HepG2 (cell line): Measurements from ENCODE around the gene AKR1C2. TPM values are rescaled to one million over a fixed set of nuclear protein-coding genes. Genes with fewer than 3 reads are reported as not detected.
A peak's percentile ranks its signal among the peaks of the same experiment; 100 is the strongest.

Source experiments
- ADNP ChIP-seq: sonication (generic); formaldehyde crosslinking; IDR thresholded peaks from 2 replicates; pipeline ENCODE4 v1.4.0; 2020; ENCODE audit warnings: missing genetic modification reagents
- FOXA3 ChIP-seq: IDR thresholded peaks from 2 replicates; pipeline ENCODE4 v1.6.1; 2016; ENCODE audit warnings: missing genetic modification reagents, missing compliant biosample characterization
- FOXJ3 ChIP-seq: sonication (generic); formaldehyde crosslinking; IDR thresholded peaks from 2 replicates; pipeline ENCODE4 v1.4.0; 2020; ENCODE audit warnings: missing genetic modification reagents, mild to moderate bottlenecking, borderline replicate concordance
- FOXP1 ChIP-seq, 2 experiments: fragments of 450-650 bp in 1 of 2; IDR thresholded peaks; 2 replicates each; pipeline ENCODE4 v1.6.1; 2017 to 2018; ENCODE audit warnings: antibody characterized with exemption in 1 of 2
- HDAC2 ChIP-seq: sonication (generic); formaldehyde crosslinking; IDR thresholded peaks from 2 replicates; pipeline ENCODE4 v1.4.0; 2020; ENCODE audit warnings: missing genetic modification reagents
- HNF4G ChIP-seq, 2 experiments: sonication (generic) in 1 of 2; formaldehyde crosslinking in 1 of 2; IDR thresholded peaks; 2 replicates each; pipeline versions ENCODE4 v1.4.0 to v1.6.1; 2011 to 2020; ENCODE audit warnings: borderline replicate concordance in 2 of 2, low read depth in 2 of 2, mild to moderate bottlenecking in 2 of 2, low read length in 1 of 2, missing genetic modification reagents in 1 of 2, moderate library complexity in 1 of 2
- IKZF1 ChIP-seq: fragments of 450-650 bp; IDR thresholded peaks from 2 replicates; pipeline ENCODE4 v1.7.1; 2016
- MTF1 ChIP-seq: sonication (generic); formaldehyde crosslinking; IDR thresholded peaks from 2 replicates; pipeline ENCODE4 v1.5.0; 2020; ENCODE audit warnings: missing genetic modification reagents
- MXI1 ChIP-seq: IDR thresholded peaks from 3 replicates; pipeline ENCODE4 v1.6.1; 2012; ENCODE audit warnings: low read depth, low read length, inconsistent platforms, borderline replicate concordance
- NR1H2 ChIP-seq: sonication (generic); formaldehyde crosslinking; IDR thresholded peaks from 2 replicates; pipeline ENCODE4 v1.8.1; 2022; ENCODE audit warnings: low read depth, missing genetic modification reagents, borderline replicate concordance
- RELA ChIP-seq: sonication (generic); formaldehyde crosslinking; IDR thresholded peaks from 2 replicates; pipeline ENCODE4 v1.4.0; 2020; ENCODE audit warnings: missing genetic modification reagents
- SMAD3 ChIP-seq: sonication (generic); formaldehyde crosslinking; IDR thresholded peaks from 2 replicates; pipeline ENCODE4 v1.4.0; 2020; ENCODE audit warnings: missing genetic modification reagents
- TRIM24 ChIP-seq: sonication (generic); formaldehyde crosslinking; IDR thresholded peaks from 2 replicates; pipeline ENCODE4 v1.8.0; 2022; ENCODE audit warnings: mild to moderate bottlenecking, missing genetic modification reagents
- YEATS4 ChIP-seq: sonication (generic); formaldehyde crosslinking; IDR thresholded peaks from 2 replicates; pipeline ENCODE4 v1.4.0; 2020; ENCODE audit warnings: missing genetic modification reagents, borderline replicate concordance
- ZBTB42 ChIP-seq: sonication (generic); formaldehyde crosslinking; IDR thresholded peaks from 2 replicates; pipeline ENCODE4 v1.5.0; 2020; ENCODE audit warnings: mild to moderate bottlenecking, missing genetic modification reagents
- ZNF224 ChIP-seq: sonication (generic); formaldehyde crosslinking; IDR thresholded peaks from 2 replicates; pipeline ENCODE4 v1.5.0; 2020; ENCODE audit warnings: mild to moderate bottlenecking, missing genetic modification reagents
- ZNF451 ChIP-seq: sonication (generic); formaldehyde crosslinking; IDR thresholded peaks from 2 replicates; pipeline ENCODE4 v1.5.0; 2020; ENCODE audit warnings: mild to moderate bottlenecking, missing genetic modification reagents
- ZNF484 ChIP-seq: sonication (generic); formaldehyde crosslinking; IDR thresholded peaks from 2 replicates; pipeline ENCODE4 v1.5.1; 2020; ENCODE audit warnings: mild to moderate bottlenecking, low read depth, missing genetic modification reagents, borderline replicate concordance
- ZNF501 ChIP-seq: sonication (generic); formaldehyde crosslinking; IDR thresholded peaks from 2 replicates; pipeline ENCODE4 v1.5.1; 2020; ENCODE audit warnings: mild to moderate bottlenecking, moderate library complexity, missing genetic modification reagents
- ZNF782 ChIP-seq: sonication (generic); formaldehyde crosslinking; IDR thresholded peaks from 2 replicates; pipeline ENCODE4 v1.4.0; 2020; ENCODE audit warnings: missing genetic modification reagents, mild to moderate bottlenecking, borderline replicate concordance
- ZNF891 ChIP-seq: sonication (generic); formaldehyde crosslinking; IDR thresholded peaks from 2 replicates; pipeline ENCODE4 v1.5.0; 2020; ENCODE audit warnings: mild to moderate bottlenecking, missing genetic modification reagents
- ZSCAN22 ChIP-seq: sonication (generic); formaldehyde crosslinking; IDR thresholded peaks from 2 replicates; pipeline ENCODE4 v1.4.0; 2020; ENCODE audit warnings: mild to moderate bottlenecking, missing genetic modification reagents
- polyA plus RNA-seq, 8 experiments: library from polyadenylated mRNA; depleted of rRNA in 3 of 8; stranded (reverse) in 7 of 8; unstranded in 1 of 8; fragments of >200 nt; fragmentation: Illumina TruSeq in 4 of 8; extraction: Trizol in 4 of 8; gene quantifications; 2 replicates each; pipeline versions ENCODE4 v1.2.1 to v1.2.3, GENCODE V29; 2011 to 2016; ENCODE audit warnings: low read depth in 4 of 8, missing spikeins in 1 of 8, mixed read lengths in 1 of 8; ENCODE audit not compliant: insufficient read depth in 1 of 8
- total RNA-seq, 5 experiments: library from RNA; depleted of rRNA; stranded (reverse); fragments of >200 nt; fragmentation: Illumina TruSeq; extraction: Trizol; gene quantifications; 2 replicates each; pipeline ENCODE4 v1.2.3, GENCODE V29; 2016; ENCODE audit warnings: low read depth in 1 of 5
- TF ChIP-seq, protein P1 (sequence below): sonication (generic); formaldehyde crosslinking; IDR thresholded peaks from 2 replicates; pipeline ENCODE4 v1.5.0; 2020; ENCODE audit warnings: mild to moderate bottlenecking, missing genetic modification reagents, borderline replicate concordance

The AKR1C2 gene
- total and polyA plus RNA-seq, 2 of the 13 experiments (the other 11 are each of a cell fraction or from before 2014, with no cell fraction given) = 140 to 900 TPM

DNA sequence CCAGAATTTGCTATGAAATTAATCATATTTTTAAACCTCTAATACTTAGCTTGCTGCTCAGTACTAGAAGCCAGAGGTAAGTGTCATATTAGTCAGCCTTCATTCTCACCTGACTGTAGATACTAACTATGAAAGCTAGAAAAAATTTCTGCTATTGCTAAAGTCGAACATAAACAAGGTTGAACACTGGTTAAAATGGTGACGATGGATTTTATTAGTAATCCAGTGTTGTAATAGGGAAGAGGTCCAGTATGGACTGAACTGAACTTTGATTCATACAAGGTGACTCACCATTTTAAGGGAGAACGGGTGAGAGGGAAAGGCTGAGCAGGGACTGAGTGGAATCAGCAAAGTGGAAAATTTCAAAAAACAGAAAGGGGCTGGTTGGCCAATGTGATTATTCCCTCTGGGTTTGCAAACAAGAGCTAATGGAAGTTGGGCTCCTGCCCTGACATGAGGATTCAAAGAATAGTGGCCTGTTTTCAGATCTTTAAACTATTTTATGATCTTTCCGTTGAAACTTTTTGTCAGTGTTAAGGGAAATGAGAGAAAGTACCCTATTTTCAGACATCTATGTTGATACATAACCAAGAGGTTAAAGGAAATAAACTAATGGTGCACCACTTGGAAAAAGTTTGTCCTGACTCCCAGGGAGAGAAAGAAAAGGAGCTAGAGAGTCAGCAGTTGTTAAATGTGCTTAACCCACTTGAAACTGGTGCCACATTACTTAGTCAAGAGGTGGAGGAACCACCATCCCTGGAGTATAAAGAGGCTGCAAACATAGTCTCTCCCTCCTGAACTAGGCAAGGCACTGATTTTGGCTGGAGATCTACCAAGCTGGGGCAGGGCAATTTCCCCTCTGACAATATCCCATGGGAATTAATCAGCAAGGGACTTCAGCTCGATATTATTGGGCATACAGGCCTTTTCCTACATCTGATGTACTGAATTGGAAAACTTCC, 55.7 kb downstream of the AKR1C2 start (continued):
- TF ChIP-seq ADNP (CRISPR knock-in tag) = no peak
- TF ChIP-seq SMAD3 (CRISPR knock-in tag) = no peak; the same call in 1 of the 2 replicates
- no peak for TF ChIP-seq NR1H2 (CRISPR knock-in tag)
- 0 out of 2 replicates have a peak, but pooled peaks have one; percentile 40 for TF ChIP-seq RELA (CRISPR knock-in tag)
- no peak for TF ChIP-seq ZNF891
- no peak for TF ChIP-seq ZNF484 (CRISPR knock-in tag)
- peak; percentile 93 for TF ChIP-seq FOXA3 (CRISPR knock-in tag)
- peak; percentile 70; the same call in 1 of the 2 replicates for TF ChIP-seq HNF4G (IDR thresholded peaks at IDR 0.05; ENCODE audit: borderline replicate concordance, low read depth, low read length)
- TF ChIP-seq HNF4G (CRISPR knock-in tag; IDR thresholded peaks at IDR 0.05; ENCODE audit: borderline replicate concordance, low read depth) = peak; percentile 27; the same call in 1 of the 2 replicates
- TF ChIP-seq ZNF501 (CRISPR knock-in tag) = no peak
- TF ChIP-seq YEATS4 (CRISPR knock-in tag) = peak; percentile 42; the same call in 1 of the 2 replicates
- no peak for TF ChIP-seq ZNF451
- TF ChIP-seq ZNF224 (CRISPR knock-in tag) = no peak
- no peak for TF ChIP-seq MTF1 (CRISPR knock-in tag)
- peak; percentile 73 for TF ChIP-seq HDAC2 (CRISPR knock-in tag)
- TF ChIP-seq, protein P1, sequence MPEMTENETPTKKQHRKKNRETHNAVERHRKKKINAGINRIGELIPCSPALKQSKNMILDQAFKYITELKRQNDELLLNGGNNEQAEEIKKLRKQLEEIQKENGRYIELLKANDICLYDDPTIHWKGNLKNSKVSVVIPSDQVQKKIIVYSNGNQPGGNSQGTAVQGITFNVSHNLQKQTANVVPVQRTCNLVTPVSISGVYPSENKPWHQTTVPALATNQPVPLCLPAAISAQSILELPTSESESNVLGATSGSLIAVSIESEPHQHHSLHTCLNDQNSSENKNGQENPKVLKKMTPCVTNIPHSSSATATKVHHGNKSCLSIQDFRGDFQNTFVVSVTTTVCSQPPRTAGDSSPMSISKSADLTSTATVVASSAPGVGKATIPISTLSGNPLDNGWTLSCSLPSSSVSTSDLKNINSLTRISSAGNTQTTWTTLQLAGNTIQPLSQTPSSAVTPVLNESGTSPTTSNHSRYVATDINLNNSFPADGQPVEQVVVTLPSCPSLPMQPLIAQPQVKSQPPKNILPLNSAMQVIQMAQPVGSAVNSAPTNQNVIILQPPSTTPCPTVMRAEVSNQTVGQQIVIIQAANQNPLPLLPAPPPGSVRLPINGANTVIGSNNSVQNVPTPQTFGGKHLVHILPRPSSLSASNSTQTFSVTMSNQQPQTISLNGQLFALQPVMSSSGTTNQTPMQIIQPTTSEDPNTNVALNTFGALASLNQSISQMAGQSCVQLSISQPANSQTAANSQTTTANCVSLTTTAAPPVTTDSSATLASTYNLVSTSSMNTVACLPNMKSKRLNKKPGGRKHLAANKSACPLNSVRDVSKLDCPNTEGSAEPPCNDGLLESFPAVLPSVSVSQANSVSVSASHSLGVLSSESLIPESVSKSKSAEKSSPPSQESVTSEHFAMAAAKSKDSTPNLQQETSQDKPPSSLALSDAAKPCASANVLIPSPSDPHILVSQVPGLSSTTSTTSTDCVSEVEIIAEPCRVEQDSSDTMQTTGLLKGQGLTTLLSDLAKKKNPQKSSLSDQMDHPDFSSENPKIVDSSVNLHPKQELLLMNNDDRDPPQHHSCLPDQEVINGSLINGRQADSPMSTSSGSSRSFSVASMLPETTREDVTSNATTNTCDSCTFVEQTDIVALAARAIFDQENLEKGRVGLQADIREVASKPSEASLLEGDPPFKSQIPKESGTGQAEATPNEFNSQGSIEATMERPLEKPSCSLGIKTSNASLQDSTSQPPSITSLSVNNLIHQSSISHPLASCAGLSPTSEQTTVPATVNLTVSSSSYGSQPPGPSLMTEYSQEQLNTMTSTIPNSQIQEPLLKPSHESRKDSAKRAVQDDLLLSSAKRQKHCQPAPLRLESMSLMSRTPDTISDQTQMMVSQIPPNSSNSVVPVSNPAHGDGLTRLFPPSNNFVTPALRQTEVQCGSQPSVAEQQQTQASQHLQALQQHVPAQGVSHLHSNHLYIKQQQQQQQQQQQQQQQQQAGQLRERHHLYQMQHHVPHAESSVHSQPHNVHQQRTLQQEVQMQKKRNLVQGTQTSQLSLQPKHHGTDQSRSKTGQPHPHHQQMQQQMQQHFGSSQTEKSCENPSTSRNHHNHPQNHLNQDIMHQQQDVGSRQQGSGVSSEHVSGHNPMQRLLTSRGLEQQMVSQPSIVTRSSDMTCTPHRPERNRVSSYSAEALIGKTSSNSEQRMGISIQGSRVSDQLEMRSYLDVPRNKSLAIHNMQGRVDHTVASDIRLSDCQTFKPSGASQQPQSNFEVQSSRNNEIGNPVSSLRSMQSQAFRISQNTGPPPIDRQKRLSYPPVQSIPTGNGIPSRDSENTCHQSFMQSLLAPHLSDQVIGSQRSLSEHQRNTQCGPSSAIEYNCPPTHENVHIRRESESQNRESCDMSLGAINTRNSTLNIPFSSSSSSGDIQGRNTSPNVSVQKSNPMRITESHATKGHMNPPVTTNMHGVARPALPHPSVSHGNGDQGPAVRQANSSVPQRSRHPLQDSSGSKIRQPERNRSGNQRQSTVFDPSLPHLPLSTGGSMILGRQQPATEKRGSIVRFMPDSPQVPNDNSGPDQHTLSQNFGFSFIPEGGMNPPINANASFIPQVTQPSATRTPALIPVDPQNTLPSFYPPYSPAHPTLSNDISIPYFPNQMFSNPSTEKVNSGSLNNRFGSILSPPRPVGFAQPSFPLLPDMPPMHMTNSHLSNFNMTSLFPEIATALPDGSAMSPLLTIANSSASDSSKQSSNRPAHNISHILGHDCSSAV = no peak
- 0 out of 2 replicates have a peak, but pooled peaks have one; percentile 42 for TF ChIP-seq TRIM24 (CRISPR knock-in tag)
- TF ChIP-seq MXI1 = no peak
- TF ChIP-seq FOXJ3 (CRISPR knock-in tag) = peak; percentile 87
- no peak for TF ChIP-seq ZBTB42 (CRISPR knock-in tag)
- peak; percentile 75 for TF ChIP-seq FOXP1 (IDR thresholded peaks at IDR 0.05)
- TF ChIP-seq FOXP1 (CRISPR knock-in tag; IDR thresholded peaks at IDR 0.05) = peak; percentile 93
- no peak for TF ChIP-seq IKZF1
- no peak for TF ChIP-seq ZSCAN22
- no peak for TF ChIP-seq ZNF782 (CRISPR knock-in tag)
